ENCODE measurements around the gene LBHD2. TPM values are rescaled to one million over a fixed set of nuclear protein-coding genes. Genes with fewer than 3 reads are reported as not detected.

LBHD2 gene
- total RNA-seq, 1 experiment from 2014 or later = not detected

DNA sequence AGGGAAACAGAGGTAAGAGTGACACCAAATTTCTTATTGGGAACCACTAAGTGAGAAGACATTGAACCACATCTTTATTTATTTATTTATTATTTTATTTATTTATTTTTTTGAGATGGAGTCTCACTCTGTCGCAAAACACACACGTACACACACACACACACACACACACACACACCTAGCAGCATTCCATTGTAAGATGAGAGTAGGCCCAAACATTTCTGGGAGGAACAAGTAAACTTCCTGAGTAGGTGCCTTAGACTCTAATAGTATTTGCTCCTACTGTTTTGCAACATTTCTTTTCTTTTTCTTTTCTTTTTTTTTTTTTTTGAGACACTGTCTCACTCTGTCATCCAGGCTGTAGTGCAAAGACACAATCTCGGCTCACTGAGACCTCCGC is 19.6 kb upstream of the LBHD2 start:
- no peaks in the 10 kb centered on the region for H3K9me3 ChIP-seq (ENCODE audit: control insufficient read depth in 1 of 2, insufficient read depth in 1 of 2, low read depth in 1 of 2, low read length in 2 of 2)
- no peaks in the 10 kb centered on the region for H3K79me2 ChIP-seq (ENCODE audit: insufficient read depth, low read length)
- intact Hi-C loops (cut with micrococcal nuclease) = no loop called here
- no peak for ATAC-seq
- H3K27me3 ChIP-seq (ENCODE audit: insufficient read depth, low read length) = no peaks in the 10 kb centered on the region
- CTCF ChIA-PET = no interaction called here
- no peak overlapping the region for H3K27ac ChIP-seq (ENCODE audit: low read depth, low read length)
- no peaks in the 10 kb centered on the region for H3K36me3 ChIP-seq (ENCODE audit: control insufficient read depth in 1 of 2, insufficient read depth in 2 of 2, low read length in 2 of 2)
- H4K20me1 ChIP-seq (ENCODE audit: insufficient read depth) = no peaks in the 10 kb centered on the region
- H3K4me1 ChIP-seq (ENCODE audit: control insufficient read depth in 1 of 2, insufficient read depth in 2 of 2, low read length in 2 of 2) = peaks cover 35 to 49% of the 10 kb centered on the region in 2 experiments
- no TSS peak for BruUV-seq (replicated peaks)
- H3K4me2 ChIP-seq (ENCODE audit: low read length) = no peak overlapping the region
- TF ChIP-seq, protein P1, sequence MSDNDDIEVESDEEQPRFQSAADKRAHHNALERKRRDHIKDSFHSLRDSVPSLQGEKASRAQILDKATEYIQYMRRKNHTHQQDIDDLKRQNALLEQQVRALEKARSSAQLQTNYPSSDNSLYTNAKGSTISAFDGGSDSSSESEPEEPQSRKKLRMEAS (IDR thresholded peaks at IDR 0.05) = no peak
- TF ChIP-seq POLR2A (IDR thresholded peaks at IDR 0.05; ENCODE audit: borderline replicate concordance, extremely low read depth, insufficient read depth, insufficient read length) = no peak
- H3K4me3 ChIP-seq (replicated peaks in 1 of 2; ENCODE audit: low read depth in 1 of 2, low read length in 2 of 2) = no peak overlapping the region
- H2AFZ ChIP-seq (ENCODE audit: low read depth, low read length, poor library complexity, severe bottlenecking) = no peak overlapping the region
- no peak for DNase-seq (ENCODE audit: low read depth, low spot score)
- no peaks in the 10 kb centered on the region for H3K9me2 ChIP-seq (ENCODE audit: insufficient read depth)
- POLR2A ChIA-PET = no interaction called here
- no peak overlapping the region for H3K9ac ChIP-seq (ENCODE audit: low read length)
- RAD21 ChIA-PET (ENCODE audit: low non-redundant PET in 1 of 2, low total read pairs in 2 of 2, uncharacterized antibody in 2 of 2, unreplicated experiment in 2 of 2) = no interaction called here

DNA sequence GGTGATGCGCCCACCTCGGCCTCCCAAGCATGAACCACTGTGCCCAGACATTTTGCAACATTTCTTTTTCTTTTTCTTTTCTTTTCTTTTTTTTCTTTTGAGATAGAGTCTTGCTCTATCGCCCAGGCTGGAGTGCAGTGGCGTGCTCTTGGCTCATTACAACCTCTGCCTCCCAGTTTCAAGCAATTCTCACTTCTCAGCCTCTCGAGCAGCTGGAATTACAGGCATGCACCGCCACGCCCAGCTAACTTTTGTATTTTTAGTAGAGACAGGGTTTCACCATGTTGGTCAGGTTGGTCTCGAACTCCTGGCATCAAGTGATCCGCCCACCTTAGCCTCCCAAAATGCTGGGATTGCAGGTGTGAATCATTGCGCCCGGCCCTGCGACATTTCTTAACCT is 19.0 kb upstream of the LBHD2 start:
- ATAC-seq (no peak), DNase-seq (ENCODE audit: low read depth, low spot score) (no peak)
- no peaks in the 10 kb centered on the region for H3K36me3 ChIP-seq (ENCODE audit: control insufficient read depth in 1 of 2, insufficient read depth in 2 of 2, low read length in 2 of 2)
- ChIA-PET POLR2A (no interaction called here), CTCF (no interaction called here), RAD21 (ENCODE audit: low non-redundant PET in 1 of 2, low total read pairs in 2 of 2, uncharacterized antibody in 2 of 2, unreplicated experiment in 2 of 2) (no interaction called here)
- H3K9ac ChIP-seq (ENCODE audit: low read length) = no peak overlapping the region
- no peak overlapping the region for H3K4me3 ChIP-seq (replicated peaks in 1 of 2; ENCODE audit: low read depth in 1 of 2, low read length in 2 of 2)
- H2AFZ ChIP-seq (ENCODE audit: low read depth, low read length, poor library complexity, severe bottlenecking) = no peak overlapping the region
- H3K27ac ChIP-seq (ENCODE audit: low read depth, low read length) = no peak overlapping the region
- no peaks in the 10 kb centered on the region for H3K27me3 ChIP-seq (ENCODE audit: insufficient read depth, low read length)
- peaks cover 35 to 49% of the 10 kb centered on the region in 2 experiments for H3K4me1 ChIP-seq (ENCODE audit: control insufficient read depth in 1 of 2, insufficient read depth in 2 of 2, low read length in 2 of 2)
- no peaks in the 10 kb centered on the region for H3K79me2 ChIP-seq (ENCODE audit: insufficient read depth, low read length)
- no peaks in the 10 kb centered on the region for H3K9me2 ChIP-seq (ENCODE audit: insufficient read depth)
- no peaks in the 10 kb centered on the region for H4K20me1 ChIP-seq (ENCODE audit: insufficient read depth)
- intact Hi-C loops (cut with micrococcal nuclease) = no loop called here
- H3K4me2 ChIP-seq (ENCODE audit: low read length) = peak overlapping the region; percentile 76
- TF ChIP-seq JUND (IDR thresholded peaks at IDR 0.05) = no peak
- TF ChIP-seq, protein P1 (IDR thresholded peaks at IDR 0.05) = no peak
- no peak for TF ChIP-seq SP1 (IDR thresholded peaks at IDR 0.05; ENCODE audit: low read depth)
- no peak for TF ChIP-seq SIN3A (IDR thresholded peaks at IDR 0.05; ENCODE audit: low read depth)
- no peak for TF ChIP-seq FOSL1 (IDR thresholded peaks at IDR 0.05; ENCODE audit: low read depth)
- no peak for TF ChIP-seq POLR2A (IDR thresholded peaks at IDR 0.05; ENCODE audit: borderline replicate concordance, extremely low read depth, insufficient read depth, insufficient read length)
- TF ChIP-seq TCF7L2 (IDR thresholded peaks at IDR 0.05; ENCODE audit: borderline replicate concordance, extremely low read depth, insufficient read depth, insufficient read length) = no peak
- TF ChIP-seq ELF1 (IDR thresholded peaks at IDR 0.05; ENCODE audit: borderline replicate concordance, low read depth) = no peak
- TF ChIP-seq SRF (IDR thresholded peaks at IDR 0.05; ENCODE audit: low read depth) = no peak
- TF ChIP-seq, protein P2, sequence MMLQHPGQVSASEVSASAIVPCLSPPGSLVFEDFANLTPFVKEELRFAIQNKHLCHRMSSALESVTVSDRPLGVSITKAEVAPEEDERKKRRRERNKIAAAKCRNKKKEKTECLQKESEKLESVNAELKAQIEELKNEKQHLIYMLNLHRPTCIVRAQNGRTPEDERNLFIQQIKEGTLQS (IDR thresholded peaks at IDR 0.05) = no peak
- no peak for TF ChIP-seq RAD21 (IDR thresholded peaks at IDR 0.05; ENCODE audit: low read depth)
- no peaks in the 10 kb centered on the region for H3K9me3 ChIP-seq (ENCODE audit: control insufficient read depth in 1 of 2, insufficient read depth in 1 of 2, low read depth in 1 of 2, low read length in 2 of 2)
- no TSS peak for BruUV-seq (replicated peaks)
